ENCODE data around the gene TMEM235.
"Not testable (repeated sequence)": the region's sequence is repeated elsewhere in the genome, so short reads cannot be mapped to it uniquely, and the experiment has no call there.

The TMEM235 gene

GRCh38 chr17:78219396-78220150 lies 11.9 kb upstream of the TMEM235 start:
- DNase-seq, result no peak

GRCh38 chr17:78223061-78223460 lies 8.4 kb upstream of the TMEM235 start:
- no peak for DNase-seq

- no peak for DNase-seq
Observed at GRCh38 chr17:78223765-78224164, 7.7 kb upstream of the TMEM235 start.

- DNase-seq, result no peak
Observed at GRCh38 chr17:78224231-78225087, 7.0 kb upstream of the TMEM235 start.

- no peak for DNase-seq
Observed at GRCh38 chr17:78225088-78225865, 6.2 kb upstream of the TMEM235 start.

- no peak for DNase-seq
Observed at GRCh38 chr17:78226055-78226758, 5.2 kb upstream of the TMEM235 start.

- no peak for DNase-seq
Observed at GRCh38 chr17:78226759-78227454, 4.5 kb upstream of the TMEM235 start.

- DNase-seq, result no peak
Observed at GRCh38 chr17:78227455-78227916, 3.9 kb upstream of the TMEM235 start.

GRCh38 chr17:78228176-78228575 lies 3.3 kb upstream of the TMEM235 start:
- DNase-seq, result no peak

GRCh38 chr17:78230252-78230962 lies 1.0 kb upstream of the TMEM235 start:
- DNase-seq, result no peak

GRCh38 chr17:78231991-78232858 lies 794 bp downstream of the TMEM235 start:
- no peak for DNase-seq

GRCh38 chr17:78232859-78233173 lies 1.4 kb downstream of the TMEM235 start:
- DNase-seq, result no peak

GRCh38 chr17:78233678-78234077 lies 2.2 kb downstream of the TMEM235 start:
- DNase-seq, result no peak

- DNase-seq, result no peak
Observed at GRCh38 chr17:78234261-78234865, 2.9 kb downstream of the TMEM235 start.

- not testable (repeated sequence) for DNase-seq
Observed at GRCh38 chr17:78235022-78235421, 3.6 kb downstream of the TMEM235 start.

GRCh38 chr17:78235885-78236284 lies 4.5 kb downstream of the TMEM235 start:
- no peak for DNase-seq

- no peak for DNase-seq
Observed at GRCh38 chr17:78236362-78237127, 5.1 kb downstream of the TMEM235 start.

GRCh38 chr17:78237401-78238012 lies 6.1 kb downstream of the TMEM235 start:
- DNase-seq, result no peak
